Upper lobe of right lung (tissue), 1 donor: ENCODE measurements around the gene ARL11. TPM values are rescaled to one million over a fixed set of nuclear protein-coding genes. Genes with fewer than 3 reads are reported as not detected.

Source experiments
- ATAC-seq: fragments of 200-7000 bp; cut with Tn5 transposase; one replicate; pipeline ENCODE4 v1.9.1; 2020; ENCODE audit warnings: mild to moderate bottlenecking, moderate library complexity
- DNase-seq: peaks from one replicate; pipeline ENCODE4 v3.0.0-alpha.2; 2020
- H3K27ac ChIP-seq: fragments of 200-600 bp; one replicate; pipeline ENCODE4 v1.8.0; 2022
- H3K27me3 ChIP-seq: fragments of 200-600 bp; one replicate; pipeline ENCODE4 v1.8.0; 2022; ENCODE audit warnings: mild to moderate bottlenecking
- H3K36me3 ChIP-seq: fragments of 200-600 bp; one replicate; pipeline ENCODE4 v1.8.0; 2022
- H3K4me1 ChIP-seq: fragments of 200-600 bp; one replicate; pipeline ENCODE4 v1.8.0; 2022
- H3K4me3 ChIP-seq: fragments of 200-600 bp; one replicate; pipeline ENCODE4 v1.8.0; 2022; ENCODE audit warnings: mild to moderate bottlenecking
- H3K9me3 ChIP-seq: fragments of 200-600 bp; one replicate; pipeline ENCODE4 v1.8.0; 2022
- intact Hi-C: fragments of 100-400 bp; cut with DNase I; formaldehyde crosslinking; loops from one replicate; pipeline ENCODE4 v1.11.0; 2022
- total RNA-seq: library from RNA; stranded (reverse); fragmentation: NEBNext Ultra II Directional; extraction: Animal tissue kit (Norgen Biotek cat#: 25700); gene quantifications from one replicate; pipeline ENCODE4 v1.2.1, GENCODE V29; 2021
- TF ChIP-seq, protein P1 (sequence below): fragments of 200-600 bp; IDR thresholded peaks from one replicate; pipeline ENCODE4 v1.8.0; 2022; ENCODE audit warnings: antibody characterized with exemption
- donor health status: DM: no; HTN: yes; CAD: no; lungs with severe emphysema.

ARL11 gene
- total RNA-seq, 1 donor from 2014 or later: 4.4 TPM

- Histone ChIP-seq H3K27ac (no peak overlapping the region), H3K9me3 (no peaks in the 10 kb centered on the region), H3K4me1 (no peaks in the 10 kb centered on the region), H3K36me3 (peaks cover 3% of the 10 kb centered on the region), H3K27me3 (no peaks in the 10 kb centered on the region), H3K4me3 (no peak overlapping the region)
- intact Hi-C loops: no loop called here
- no peak for ATAC-seq
- TF ChIP-seq, protein P1, sequence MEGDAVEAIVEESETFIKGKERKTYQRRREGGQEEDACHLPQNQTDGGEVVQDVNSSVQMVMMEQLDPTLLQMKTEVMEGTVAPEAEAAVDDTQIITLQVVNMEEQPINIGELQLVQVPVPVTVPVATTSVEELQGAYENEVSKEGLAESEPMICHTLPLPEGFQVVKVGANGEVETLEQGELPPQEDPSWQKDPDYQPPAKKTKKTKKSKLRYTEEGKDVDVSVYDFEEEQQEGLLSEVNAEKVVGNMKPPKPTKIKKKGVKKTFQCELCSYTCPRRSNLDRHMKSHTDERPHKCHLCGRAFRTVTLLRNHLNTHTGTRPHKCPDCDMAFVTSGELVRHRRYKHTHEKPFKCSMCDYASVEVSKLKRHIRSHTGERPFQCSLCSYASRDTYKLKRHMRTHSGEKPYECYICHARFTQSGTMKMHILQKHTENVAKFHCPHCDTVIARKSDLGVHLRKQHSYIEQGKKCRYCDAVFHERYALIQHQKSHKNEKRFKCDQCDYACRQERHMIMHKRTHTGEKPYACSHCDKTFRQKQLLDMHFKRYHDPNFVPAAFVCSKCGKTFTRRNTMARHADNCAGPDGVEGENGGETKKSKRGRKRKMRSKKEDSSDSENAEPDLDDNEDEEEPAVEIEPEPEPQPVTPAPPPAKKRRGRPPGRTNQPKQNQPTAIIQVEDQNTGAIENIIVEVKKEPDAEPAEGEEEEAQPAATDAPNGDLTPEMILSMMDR: no peak
- no peak for DNase-seq
Observed at GRCh38 chr13:49670828-49671227, 42.5 kb downstream of the ARL11 start.

- H3K9me3 ChIP-seq: no peaks in the 10 kb centered on the region
- no peak overlapping the region for H3K27ac ChIP-seq
- no peak overlapping the region for H3K4me3 ChIP-seq
- H3K27me3 ChIP-seq: no peaks in the 10 kb centered on the region
- ATAC-seq (no peak), DNase-seq (no peak)
- no peaks in the 10 kb centered on the region for H3K4me1 ChIP-seq
- no peaks in the 10 kb centered on the region for H3K36me3 ChIP-seq
- intact Hi-C loops: no loop called here
- TF ChIP-seq, protein P1: no peak
Observed at GRCh38 chr13:49676581-49677298, 48.4 kb downstream of the ARL11 start.

DNA sequence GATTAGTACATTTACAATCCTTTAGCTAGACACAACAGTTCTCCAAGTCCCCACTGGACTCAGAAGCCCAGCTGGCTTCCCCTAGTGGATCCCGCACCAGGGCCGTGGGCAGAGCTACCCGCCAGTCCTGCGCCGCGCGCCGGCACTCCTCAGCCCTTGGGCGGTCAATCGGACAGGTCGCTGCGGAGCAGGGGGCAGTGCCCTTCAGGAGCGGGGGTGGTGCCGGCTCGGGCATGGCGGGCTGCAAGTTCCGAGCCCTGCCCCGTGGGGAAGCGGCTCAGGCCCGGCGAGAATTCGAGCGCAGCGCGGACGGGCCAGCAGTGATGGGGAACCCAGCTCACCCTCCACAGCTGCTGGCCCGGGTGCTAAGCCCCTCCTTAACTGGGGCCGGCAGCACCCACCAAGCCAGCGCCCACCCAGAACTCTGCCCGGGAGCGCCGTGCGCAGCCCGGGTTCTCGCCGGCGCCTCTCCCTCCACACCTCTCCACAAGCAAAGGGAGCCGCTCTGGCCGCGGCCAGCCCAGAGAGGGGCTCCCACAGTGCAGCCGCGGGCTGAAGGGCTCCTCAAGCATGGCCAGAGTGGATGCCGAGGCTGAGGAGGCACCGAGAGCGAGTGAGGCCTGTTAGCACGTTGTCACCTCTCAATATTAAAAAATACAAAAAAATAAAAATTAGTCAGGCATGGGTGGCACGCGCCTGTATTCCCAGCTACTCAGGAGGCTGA lies 50.0 kb downstream of the ARL11 start:
- no peak overlapping the region for H3K4me3 ChIP-seq
- H3K27ac ChIP-seq: no peak overlapping the region
- ATAC-seq (no peak), DNase-seq (no peak)
- no peaks in the 10 kb centered on the region for H3K4me1 ChIP-seq
- intact Hi-C loops: no loop called here
- no peaks in the 10 kb centered on the region for H3K9me3 ChIP-seq
- TF ChIP-seq, protein P1: no peak
- H3K27me3 ChIP-seq: no peaks in the 10 kb centered on the region
- no peaks in the 10 kb centered on the region for H3K36me3 ChIP-seq

GRCh38 chr13:49679246-49679645 lies 50.9 kb downstream of the ARL11 start:
- no peak overlapping the region for H3K27ac ChIP-seq
- ATAC-seq: no peak
- H3K27me3 ChIP-seq: no peaks in the 10 kb centered on the region
- no peak overlapping the region for H3K4me3 ChIP-seq
- no peak for DNase-seq
- intact Hi-C loops: no loop called here
- H3K9me3 ChIP-seq: no peaks in the 10 kb centered on the region
- no peaks in the 10 kb centered on the region for H3K4me1 ChIP-seq
- no peaks in the 10 kb centered on the region for H3K36me3 ChIP-seq
- TF ChIP-seq, protein P1: no peak

DNA sequence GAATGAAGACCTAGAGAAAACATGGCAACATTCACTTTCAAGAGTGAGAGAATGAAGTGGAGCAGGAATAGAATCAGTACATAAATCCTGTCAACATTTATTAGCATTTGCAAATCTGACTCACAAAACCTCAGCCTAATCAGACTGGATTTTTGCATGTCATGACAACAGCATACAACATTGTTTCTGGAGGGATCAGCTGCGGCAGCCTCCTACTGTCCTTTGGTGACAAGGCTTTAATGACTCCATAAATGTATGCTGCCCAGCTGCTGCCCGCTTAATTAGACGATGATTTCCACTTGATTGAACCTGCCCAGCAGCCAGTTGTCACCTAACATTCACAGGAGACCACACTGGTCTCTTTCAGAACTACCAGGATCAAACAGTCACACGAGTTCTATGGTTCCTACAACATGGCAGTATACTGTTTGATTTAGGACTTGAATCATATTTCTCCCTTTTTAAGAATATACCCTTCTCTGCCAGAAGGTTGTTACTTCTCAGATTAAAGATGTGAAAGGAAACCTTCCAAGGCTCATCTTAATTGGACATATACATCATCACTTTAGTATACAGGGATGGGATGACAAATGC lies 53.6 kb downstream of the ARL11 start:
- TF ChIP-seq, protein P1: no peak
- H3K27me3 ChIP-seq: no peaks in the 10 kb centered on the region
- peaks cover 9% of the 10 kb centered on the region for H3K36me3 ChIP-seq
- H3K4me1 ChIP-seq: no peaks in the 10 kb centered on the region
- no peaks in the 10 kb centered on the region for H3K9me3 ChIP-seq
- no peak overlapping the region for H3K4me3 ChIP-seq
- intact Hi-C loops: no loop called here
- no peak overlapping the region for H3K27ac ChIP-seq
- ATAC-seq (no peak), DNase-seq (no peak)

Other genes starting within 250 kb of the ARL11 start
- 18.0 TPM for gene CAB39L, start 184.4 kb upstream of the ARL11 start, total RNA-seq
- 18.1 TPM for gene SETDB2, start 184.2 kb upstream of the ARL11 start, total RNA-seq
- gene PHF11, start 132.6 kb upstream of the ARL11 start, total RNA-seq: 57.7 TPM
- 24.7 TPM for gene RCBTB1, start 42.9 kb upstream of the ARL11 start, total RNA-seq
- 48.0 TPM for gene EBPL, start 63.0 kb downstream of the ARL11 start, total RNA-seq
- 35.7 TPM for gene KPNA3, start 164.2 kb downstream of the ARL11 start, total RNA-seq